SU-DHL-6 (cell line): Measurements from ENCODE around the gene FRK.

Source experiments
- H2AFZ ChIP-seq: fragments of 200-600 bp; sonication (generic); 2 replicates; pipeline ENCODE4 v1.6.1; 2014; ENCODE audit warnings: low read depth, mild to moderate bottlenecking, moderate library complexity, mixed read lengths, antibody characterized with exemption, low read length; ENCODE audit not compliant: severe bottlenecking
- H3F3A ChIP-seq: fragments of 200-600 bp; shearing (Covaris generic); 2 replicates; pipeline ENCODE4 v1.6.0; 2016; ENCODE audit warnings: antibody characterized with exemption, mild to moderate bottlenecking; ENCODE audit not compliant: insufficient read depth
- H3K27ac ChIP-seq: fragments of 200-600 bp; sonication (generic); 2 replicates; pipeline ENCODE4 v1.5.1; 2016; ENCODE audit warnings: low read depth, mild to moderate bottlenecking, low read length, moderate library complexity, mixed read lengths
- H3K27me3 ChIP-seq: fragments of 200-600 bp; sonication (generic), shearing (Covaris generic); 2 replicates; pipeline ENCODE4 v1.6.0; 2014; ENCODE audit warnings: mild to moderate bottlenecking, low read length
- H3K36me3 ChIP-seq: fragments of 200-600 bp; sonication (generic); 2 replicates; pipeline ENCODE4 v1.6.1; 2014; ENCODE audit warnings: mild to moderate bottlenecking, low read length, mixed read lengths
- H3K4me2 ChIP-seq: fragments of 300-600, 200-600 bp; shearing (Covaris generic), sonication (generic); 2 replicates; pipeline ENCODE4 v1.6.0; 2014; ENCODE audit warnings: low read length, low read depth, mild to moderate bottlenecking; ENCODE audit not compliant: poor library complexity, severe bottlenecking
- H3K4me3 ChIP-seq: fragments of 200-600 bp; sonication (generic); 2 replicates; pipeline ENCODE4 v1.5.1; 2014; ENCODE audit warnings: antibody characterized with exemption, low read length, mild to moderate bottlenecking, mixed read lengths; ENCODE audit not compliant: insufficient read depth, poor library complexity, severe bottlenecking
- H3K79me2 ChIP-seq: fragments of 200-600 bp; sonication (generic); 2 replicates; pipeline ENCODE4 v1.6.1; 2014; ENCODE audit warnings: mild to moderate bottlenecking, low read length, moderate library complexity; ENCODE audit not compliant: insufficient read depth
- H3K9ac ChIP-seq: fragments of 200-600 bp; sonication (generic); 2 replicates; pipeline ENCODE4 v1.7.0; 2014; ENCODE audit warnings: mild to moderate bottlenecking, low read length
- H3K9me2 ChIP-seq: fragments of 200-600 bp; sonication (generic); replicated peaks from 2 replicates; pipeline ENCODE4 v1.6.1; 2014; ENCODE audit warnings: low read length; ENCODE audit not compliant: insufficient read depth
- H3K9me3 ChIP-seq: fragments of 200-600 bp; sonication (generic); 2 replicates; pipeline ENCODE4 v1.6.1; 2014; ENCODE audit warnings: low read length, mixed read lengths; ENCODE audit not compliant: insufficient read depth
- H4K20me1 ChIP-seq: fragments of 200-600 bp; sonication (generic); 2 replicates; pipeline ENCODE4 v1.6.1; 2014; ENCODE audit warnings: low read depth, mild to moderate bottlenecking, antibody characterized with exemption, low read length, moderate library complexity, mixed read lengths
- EZH2phosphoT487 ChIP-seq: fragments of 200-600 bp; sonication (generic), shearing (Covaris generic); conservative IDR thresholded peaks from 2 replicates; pipeline ENCODE4 v1.6.1; 2018; ENCODE audit warnings: mild to moderate bottlenecking, antibody characterized with exemption, low read length, moderate library complexity, mixed read lengths
- TF ChIP-seq, protein P1 (sequence below): fragments of 200-600 bp; sonication (generic); IDR thresholded peaks from one replicate; pipeline ENCODE4 v1.5.1; 2017; ENCODE audit warnings: antibody characterized with exemption, mild to moderate bottlenecking, low read length, moderate library complexity; ENCODE audit not compliant: insufficient read depth, poor library complexity, severe bottlenecking

FRK gene

GRCh38 chr6:116004841-116005815 lies 55.6 kb downstream of the FRK start:
- Histone ChIP-seq H2AFZ (no peak overlapping the region), H3K4me2 (no peak overlapping the region), H3K27me3 (no peaks in the 10 kb centered on the region), H3K79me2 (no peaks in the 10 kb centered on the region), H3K9ac (no peak overlapping the region), H4K20me1 (no peaks in the 10 kb centered on the region), H3K4me3 (no peak overlapping the region), H3K27ac (no peak overlapping the region), H3K9me3 (no peaks in the 10 kb centered on the region), H3K9me2 (no peaks in the 10 kb centered on the region), H3K36me3 (no peaks in the 10 kb centered on the region), H3F3A (no peaks in the 10 kb centered on the region)
- TF ChIP-seq, protein P1, sequence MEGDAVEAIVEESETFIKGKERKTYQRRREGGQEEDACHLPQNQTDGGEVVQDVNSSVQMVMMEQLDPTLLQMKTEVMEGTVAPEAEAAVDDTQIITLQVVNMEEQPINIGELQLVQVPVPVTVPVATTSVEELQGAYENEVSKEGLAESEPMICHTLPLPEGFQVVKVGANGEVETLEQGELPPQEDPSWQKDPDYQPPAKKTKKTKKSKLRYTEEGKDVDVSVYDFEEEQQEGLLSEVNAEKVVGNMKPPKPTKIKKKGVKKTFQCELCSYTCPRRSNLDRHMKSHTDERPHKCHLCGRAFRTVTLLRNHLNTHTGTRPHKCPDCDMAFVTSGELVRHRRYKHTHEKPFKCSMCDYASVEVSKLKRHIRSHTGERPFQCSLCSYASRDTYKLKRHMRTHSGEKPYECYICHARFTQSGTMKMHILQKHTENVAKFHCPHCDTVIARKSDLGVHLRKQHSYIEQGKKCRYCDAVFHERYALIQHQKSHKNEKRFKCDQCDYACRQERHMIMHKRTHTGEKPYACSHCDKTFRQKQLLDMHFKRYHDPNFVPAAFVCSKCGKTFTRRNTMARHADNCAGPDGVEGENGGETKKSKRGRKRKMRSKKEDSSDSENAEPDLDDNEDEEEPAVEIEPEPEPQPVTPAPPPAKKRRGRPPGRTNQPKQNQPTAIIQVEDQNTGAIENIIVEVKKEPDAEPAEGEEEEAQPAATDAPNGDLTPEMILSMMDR = no peak
- no peak for TF ChIP-seq EZH2phosphoT487

DNA sequence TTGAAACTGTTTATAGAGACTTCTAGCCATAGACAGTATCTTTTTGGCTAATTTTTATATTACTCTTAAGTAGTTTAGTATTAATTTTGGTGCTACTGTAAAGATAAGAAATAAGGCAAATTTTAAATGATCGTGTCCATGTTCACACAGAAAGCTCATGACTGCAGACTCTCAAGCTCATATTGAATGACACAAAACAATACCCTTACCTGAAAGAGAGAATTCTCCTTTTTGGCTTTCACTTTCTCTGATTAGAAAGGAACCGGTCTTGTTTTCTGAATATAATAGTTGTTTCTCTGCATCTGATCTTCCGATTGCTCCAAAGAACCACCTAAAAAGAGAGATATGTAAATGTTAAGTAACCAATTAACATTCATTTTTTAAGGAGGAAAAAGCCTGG lies 57.0 kb downstream of the FRK start:
- H4K20me1 ChIP-seq = no peaks in the 10 kb centered on the region
- no peak overlapping the region for H2AFZ ChIP-seq
- H3K9me3 ChIP-seq = no peaks in the 10 kb centered on the region
- H3K9me2 ChIP-seq = no peaks in the 10 kb centered on the region
- no peaks in the 10 kb centered on the region for H3K79me2 ChIP-seq
- no peak overlapping the region for H3K27ac ChIP-seq
- no peak for TF ChIP-seq EZH2phosphoT487
- TF ChIP-seq, protein P1 = no peak
- no peaks in the 10 kb centered on the region for H3K27me3 ChIP-seq
- H3K4me2 ChIP-seq = no peak overlapping the region
- no peaks in the 10 kb centered on the region for H3F3A ChIP-seq
- no peaks in the 10 kb centered on the region for H3K36me3 ChIP-seq
- H3K9ac ChIP-seq = no peak overlapping the region
- H3K4me3 ChIP-seq = no peak overlapping the region

DNA sequence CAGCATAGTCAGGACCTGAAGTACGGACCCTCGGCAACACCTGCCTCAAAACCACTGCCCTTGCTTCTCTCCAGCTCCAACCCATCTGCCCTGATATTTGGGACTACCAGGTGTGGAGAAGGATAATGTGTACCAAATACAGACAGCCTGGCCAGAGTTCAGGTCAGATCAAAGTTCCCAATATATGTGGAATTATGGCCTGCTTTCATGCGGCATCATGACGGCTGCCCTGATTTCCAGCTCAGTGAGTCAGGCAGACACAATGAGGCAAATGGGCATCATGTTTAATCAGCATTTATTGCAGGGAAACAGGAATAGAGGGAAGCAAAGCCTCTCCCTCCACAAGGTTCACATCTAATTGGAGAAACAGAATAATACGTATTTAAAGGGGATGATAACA lies 57.9 kb downstream of the FRK start:
- Histone ChIP-seq H3K79me2 (no peaks in the 10 kb centered on the region), H3K27ac (no peak overlapping the region), H3K9ac (no peak overlapping the region), H3K27me3 (no peaks in the 10 kb centered on the region), H3K4me2 (no peak overlapping the region), H3K36me3 (no peaks in the 10 kb centered on the region), H3K9me2 (no peaks in the 10 kb centered on the region), H3K9me3 (no peaks in the 10 kb centered on the region), H3K4me3 (no peak overlapping the region), H3F3A (no peaks in the 10 kb centered on the region), H4K20me1 (no peaks in the 10 kb centered on the region), H2AFZ (no peak overlapping the region)
- TF ChIP-seq, protein P1 = no peak
- no peak for TF ChIP-seq EZH2phosphoT487
